Left lung (tissue), 10 donors: ENCODE measurements around the gene NGLY1. TPM values are rescaled to one million over a fixed set of nuclear protein-coding genes. Genes with fewer than 3 reads are reported as not detected.

Source experiments
- ATAC-seq: fragments of 200-7000 bp; cut with Tn5 transposase; one replicate; pipeline ENCODE4 v1.9.1; 2020; ENCODE audit warnings: moderate library complexity
- DNase-seq, 4 donors: peaks; one replicate each; pipeline ENCODE4 v3.0.0-alpha.2; 2013 to 2020
- H3K27ac ChIP-seq, 2 donors: fragments of 200-600 bp; sonication (generic) in 1 of 2; one replicate each; pipeline versions ENCODE4 v1.5.0 to v1.8.0; 2020 to 2021
- H3K27me3 ChIP-seq, 2 donors: fragments of 200-600 bp; sonication (generic) in 1 of 2; one replicate each; pipeline versions ENCODE4 v1.5.0 to v1.8.0; 2020 to 2021
- H3K36me3 ChIP-seq, 2 donors: fragments of 200-600 bp; sonication (generic) in 1 of 2; one replicate each; pipeline versions ENCODE4 v1.5.0 to v1.8.0; 2020 to 2021
- H3K4me1 ChIP-seq, 2 donors: fragments of 200-600 bp; one replicate each; pipeline ENCODE4 v1.8.0; 2021
- H3K4me3 ChIP-seq, 2 donors: fragments of 200-600 bp; sonication (generic) in 1 of 2; one replicate each; pipeline versions ENCODE4 v1.5.0 to v1.8.0; 2020 to 2021; ENCODE audit warnings: mild to moderate bottlenecking in 1 of 2
- H3K9me3 ChIP-seq, 2 donors: fragments of 200-600 bp; sonication (generic) in 1 of 2; one replicate each; pipeline versions ENCODE4 v1.5.0 to v1.8.0; 2020 to 2021
- CTCF ChIP-seq, 2 donors: fragments of 200-600 bp; sonication (generic) in 1 of 2; IDR thresholded peaks; one replicate each; pipeline versions ENCODE4 v1.5.0 to v1.8.0; 2021; ENCODE audit warnings: antibody characterized with exemption in 2 of 2
- intact Hi-C, 2 donors: fragments of 100-400 bp; cut with DNase I; formaldehyde crosslinking; loops; one replicate each; pipeline versions ENCODE4 v1.11.2 to v1.14.2; 2022
- polyA plus RNA-seq, 6 donors: library from polyadenylated mRNA; unstranded; fragments of 120-200 nt; gene quantifications; one replicate each; pipeline ENCODE4 v1.2.1, GENCODE V29; 2013; ENCODE audit not compliant: insufficient read length in 6 of 6
- total RNA-seq, 2 donors: library from RNA; stranded (reverse); fragmentation: NEBNext Ultra II Directional; extraction: Animal tissue kit (Norgen Biotek cat#: 25700); gene quantifications; one replicate each; pipeline ENCODE4 v1.2.1, GENCODE V29; 2021
- donor health status: DM: no; HTN: yes; CAD: no.
- donor health status: DM: no; HTN: no; CAD: no.

The NGLY1 gene
- total and polyA plus RNA-seq, 8 donors = 31.2 to 46.9 (median 41.0) TPM

GRCh38 chr3:25692341-25692740, 90.9 kb downstream of the NGLY1 start:
- DNase-seq = no peak
- no peaks in the 10 kb centered on the region for H3K27me3 ChIP-seq
- ATAC-seq = no peak
- no peaks in the 10 kb centered on the region for H3K36me3 ChIP-seq
- H3K4me3 ChIP-seq = no peak overlapping the region
- H3K4me1 ChIP-seq = no peaks in the 10 kb centered on the region
- no peaks in the 10 kb centered on the region for H3K9me3 ChIP-seq
- intact Hi-C loops = no loop called here
- no peak overlapping the region for H3K27ac ChIP-seq
- no peak for TF ChIP-seq CTCF (IDR thresholded peaks at IDR 0.05)

- no peaks in the 10 kb centered on the region for H3K9me3 ChIP-seq
- intact Hi-C loops = no loop called here
- H3K36me3 ChIP-seq = no peaks in the 10 kb centered on the region
- no peaks in the 10 kb centered on the region for H3K27me3 ChIP-seq
- no peak overlapping the region for H3K27ac ChIP-seq
- DNase-seq = peak in 1 of 4 donors; percentile 16
- H3K4me1 ChIP-seq = no peaks in the 10 kb centered on the region
- no peak for ATAC-seq
- TF ChIP-seq CTCF (IDR thresholded peaks at IDR 0.05) = no peak
- no peak overlapping the region for H3K4me3 ChIP-seq
Measured at GRCh38 chr3:25690768-25691533, 92.3 kb downstream of the NGLY1 start.

- no peak for TF ChIP-seq CTCF (IDR thresholded peaks at IDR 0.05)
- no peak for ATAC-seq
- no peak overlapping the region for H3K4me3 ChIP-seq
- H3K9me3 ChIP-seq = no peaks in the 10 kb centered on the region
- no peaks in the 10 kb centered on the region for H3K27me3 ChIP-seq
- intact Hi-C loops = no loop called here
- H3K36me3 ChIP-seq = no peaks in the 10 kb centered on the region
- no peak for DNase-seq
- H3K27ac ChIP-seq = no peak overlapping the region
- H3K4me1 ChIP-seq = no peaks in the 10 kb centered on the region
Measured at GRCh38 chr3:25689226-25689625, 94.0 kb downstream of the NGLY1 start.

- DNase-seq (no peak), ATAC-seq (no peak)
- H3K4me3 ChIP-seq = no peak overlapping the region
- no peaks in the 10 kb centered on the region for H3K4me1 ChIP-seq
- TF ChIP-seq CTCF (IDR thresholded peaks at IDR 0.05) = no peak
- H3K36me3 ChIP-seq = no peaks in the 10 kb centered on the region
- H3K27me3 ChIP-seq = no peaks in the 10 kb centered on the region
- intact Hi-C loops = no loop called here
- H3K9me3 ChIP-seq = no peaks in the 10 kb centered on the region
- no peak overlapping the region for H3K27ac ChIP-seq
Measured at GRCh38 chr3:25687742-25688141, 95.5 kb downstream of the NGLY1 start.

GRCh38 chr3:25686766-25687165, 96.5 kb downstream of the NGLY1 start:
- H3K9me3 ChIP-seq = no peaks in the 10 kb centered on the region
- no peaks in the 10 kb centered on the region for H3K27me3 ChIP-seq
- H3K36me3 ChIP-seq = no peaks in the 10 kb centered on the region
- DNase-seq = peak in 1 of 4 donors; percentile 58
- intact Hi-C loops = no loop called here
- TF ChIP-seq CTCF (IDR thresholded peaks at IDR 0.05) = no peak
- no peak overlapping the region for H3K4me3 ChIP-seq
- ATAC-seq = no peak
- H3K4me1 ChIP-seq = no peaks in the 10 kb centered on the region
- no peak overlapping the region for H3K27ac ChIP-seq
